OCI-LY1 (cell line): ENCODE measurements around the gene FTO.

ENCODE experiments used
- H2AFZ ChIP-seq: fragments of 200-600 bp; sonication (generic), shearing (Covaris generic); 2 replicates; pipeline ENCODE4 v1.6.0; 2014; ENCODE audit warnings: antibody characterized with exemption, mild to moderate bottlenecking, low read length
- H3F3A ChIP-seq: fragments of 200-600 bp; sonication (generic), shearing (Covaris generic); 2 replicates; pipeline ENCODE4 v1.6.0; 2014; ENCODE audit warnings: mild to moderate bottlenecking, antibody characterized with exemption, low read length, moderate library complexity; ENCODE audit not compliant: insufficient read depth
- H3K27ac ChIP-seq: fragments of 200-600 bp; sonication (generic); 2 replicates; pipeline ENCODE4 v1.5.1; 2014; ENCODE audit warnings: low read length, mixed run types, mild to moderate bottlenecking, low read depth; ENCODE audit not compliant: poor library complexity, severe bottlenecking
- H3K27me3 ChIP-seq: fragments of 200-600 bp; sonication (generic); 2 replicates; pipeline ENCODE4 v1.6.0; 2014; ENCODE audit warnings: antibody characterized with exemption, mild to moderate bottlenecking, low read length, moderate library complexity; ENCODE audit not compliant: insufficient read depth
- H3K36me3 ChIP-seq: fragments of 200-600 bp; sonication (generic); 2 replicates; pipeline ENCODE4 v1.6.1; 2014; ENCODE audit warnings: mild to moderate bottlenecking, antibody characterized with exemption, low read length, moderate library complexity, mixed read lengths; ENCODE audit not compliant: insufficient read depth
- H3K4me1 ChIP-seq: fragments of 200-600 bp; sonication (generic); 2 replicates; pipeline ENCODE4 v1.5.1; 2014; ENCODE audit warnings: mild to moderate bottlenecking, low read length, moderate library complexity; ENCODE audit not compliant: insufficient read depth, severe bottlenecking
- H3K4me2 ChIP-seq: fragments of 200-600 bp; sonication (generic), shearing (Covaris generic); 2 replicates; pipeline ENCODE4 v1.6.1; 2014; ENCODE audit warnings: low read length
- H3K4me3 ChIP-seq: fragments of 200-600 bp; sonication (generic); 2 replicates; pipeline ENCODE4 v1.5.1; 2014; ENCODE audit warnings: low read length, low read depth, mild to moderate bottlenecking, mixed read lengths; ENCODE audit not compliant: poor library complexity, severe bottlenecking
- H3K79me2 ChIP-seq: fragments of 200-600 bp; shearing (Covaris generic); 2 replicates; pipeline ENCODE4 v1.6.1; 2016; ENCODE audit warnings: mixed run types, low read length, mixed read lengths; ENCODE audit not compliant: insufficient read depth
- H3K9ac ChIP-seq: fragments of 200-600 bp; sonication (generic), shearing (Covaris generic); 2 replicates; pipeline ENCODE4 v1.6.1; 2014; ENCODE audit warnings: mild to moderate bottlenecking, low read length, mixed read lengths
- H3K9me2 ChIP-seq: fragments of 200-600 bp; sonication (generic), shearing (Covaris generic); 2 replicates; pipeline ENCODE4 v1.6.1; 2014; ENCODE audit warnings: low read depth, mild to moderate bottlenecking, low read length, mixed read lengths
- H3K9me3 ChIP-seq: fragments of 200-600 bp; shearing (Covaris generic); 2 replicates; pipeline ENCODE4 v1.6.1; 2014; ENCODE audit warnings: low read length, mixed read lengths
- H4K20me1 ChIP-seq: fragments of 200-600 bp; sonication (generic), shearing (Covaris generic); 2 replicates; pipeline ENCODE4 v1.6.0; 2016; ENCODE audit warnings: mild to moderate bottlenecking, low read length; ENCODE audit not compliant: insufficient read depth
- EZH2 ChIP-seq: fragments of 200-600 bp; sonication (generic), shearing (Covaris generic); IDR thresholded peaks from 2 replicates; pipeline ENCODE4 v1.8.0; 2017; ENCODE audit warnings: borderline replicate concordance, mixed run types, mild to moderate bottlenecking, antibody characterized with exemption, low read length, moderate library complexity, mixed read lengths
- TF ChIP-seq, protein P1 (sequence below): fragments of 200-600 bp; sonication (generic), shearing (Covaris generic); IDR thresholded peaks from 2 replicates; pipeline ENCODE4 v1.5.1; 2017; ENCODE audit warnings: mild to moderate bottlenecking, antibody characterized with exemption, low read length, moderate library complexity, mixed read lengths

FTO gene

DNA sequence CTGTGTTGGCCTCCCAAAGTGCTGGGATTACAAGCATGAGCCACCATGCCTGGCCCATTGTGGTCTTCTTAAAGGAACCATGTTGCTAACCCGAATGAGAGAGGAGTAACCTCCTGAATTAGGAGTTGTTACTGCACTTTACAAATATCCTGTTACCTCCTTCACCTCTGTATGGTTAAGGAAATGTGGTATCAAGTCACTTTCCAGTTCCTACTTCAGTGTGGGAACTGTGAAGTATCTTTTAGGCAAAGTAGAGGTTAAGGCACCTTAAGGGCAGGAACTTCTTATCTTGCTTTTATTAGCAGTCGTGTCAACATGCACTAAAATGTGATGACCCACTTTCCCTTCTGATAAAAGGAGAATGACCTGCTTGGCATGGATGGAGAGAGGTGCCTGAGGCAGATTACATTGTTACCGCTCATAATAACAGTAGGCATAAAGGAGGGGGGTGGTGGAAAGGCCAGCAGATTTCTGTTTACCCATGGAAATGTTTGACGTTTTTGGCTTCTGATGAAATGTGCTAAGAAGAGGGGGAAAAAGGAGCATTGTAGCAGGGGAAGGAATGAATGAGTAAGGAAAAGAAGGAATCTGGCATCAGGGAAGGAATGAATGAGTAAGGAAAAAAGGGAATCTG lies 28.5 kb downstream of the FTO start:
- H3K27ac ChIP-seq, result no peak overlapping the region

DNA sequence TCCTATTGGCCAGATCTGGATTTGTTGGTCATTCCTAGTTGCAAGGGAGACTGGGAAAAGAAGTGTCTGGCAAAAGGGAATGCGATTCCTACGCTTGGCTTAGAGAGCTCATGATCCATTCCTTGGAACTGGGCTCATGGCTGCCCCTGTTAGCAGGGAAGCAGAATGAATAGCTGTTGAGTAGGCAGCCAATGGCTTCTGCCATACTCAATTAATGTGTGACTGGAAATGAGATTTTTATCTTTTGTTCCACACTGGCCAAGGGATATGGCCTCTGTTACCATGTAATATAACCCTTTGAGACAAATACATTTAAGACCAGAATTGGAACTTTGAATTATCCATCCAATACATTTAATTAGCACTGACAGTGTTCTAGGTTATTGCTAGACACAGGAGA lies 31.0 kb downstream of the FTO start:
- Histone ChIP-seq H3K9me2 (no peaks in the 10 kb centered on the region), H2AFZ (no peak overlapping the region), H3K9me3 (no peaks in the 10 kb centered on the region), H3F3A (no peaks in the 10 kb centered on the region), H3K4me2 (no peak overlapping the region), H4K20me1 (no peaks in the 10 kb centered on the region), H3K79me2 (no peaks in the 10 kb centered on the region), H3K9ac (no peak overlapping the region), H3K27me3 (no peaks in the 10 kb centered on the region), H3K36me3 (no peaks in the 10 kb centered on the region), H3K4me1 (no peaks in the 10 kb centered on the region), H3K4me3 (no peak overlapping the region), H3K27ac (no peak overlapping the region)
- TF ChIP-seq EZH2, result no peak
- TF ChIP-seq, protein P1, sequence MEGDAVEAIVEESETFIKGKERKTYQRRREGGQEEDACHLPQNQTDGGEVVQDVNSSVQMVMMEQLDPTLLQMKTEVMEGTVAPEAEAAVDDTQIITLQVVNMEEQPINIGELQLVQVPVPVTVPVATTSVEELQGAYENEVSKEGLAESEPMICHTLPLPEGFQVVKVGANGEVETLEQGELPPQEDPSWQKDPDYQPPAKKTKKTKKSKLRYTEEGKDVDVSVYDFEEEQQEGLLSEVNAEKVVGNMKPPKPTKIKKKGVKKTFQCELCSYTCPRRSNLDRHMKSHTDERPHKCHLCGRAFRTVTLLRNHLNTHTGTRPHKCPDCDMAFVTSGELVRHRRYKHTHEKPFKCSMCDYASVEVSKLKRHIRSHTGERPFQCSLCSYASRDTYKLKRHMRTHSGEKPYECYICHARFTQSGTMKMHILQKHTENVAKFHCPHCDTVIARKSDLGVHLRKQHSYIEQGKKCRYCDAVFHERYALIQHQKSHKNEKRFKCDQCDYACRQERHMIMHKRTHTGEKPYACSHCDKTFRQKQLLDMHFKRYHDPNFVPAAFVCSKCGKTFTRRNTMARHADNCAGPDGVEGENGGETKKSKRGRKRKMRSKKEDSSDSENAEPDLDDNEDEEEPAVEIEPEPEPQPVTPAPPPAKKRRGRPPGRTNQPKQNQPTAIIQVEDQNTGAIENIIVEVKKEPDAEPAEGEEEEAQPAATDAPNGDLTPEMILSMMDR, result no peak

More for the DNA sequence above, 28.5 kb downstream of the FTO start:
- no peak for TF ChIP-seq EZH2
- TF ChIP-seq, protein P1, result no peak
- Histone ChIP-seq H3K79me2 (no peaks in the 10 kb centered on the region; the same call in 1 of the 2 replicates), H4K20me1 (no peaks in the 10 kb centered on the region), H3K4me2 (no peak overlapping the region), H3K9ac (no peak overlapping the region), H3K4me3 (no peak overlapping the region), H3K27me3 (no peaks in the 10 kb centered on the region), H3K36me3 (no peaks in the 10 kb centered on the region), H3K9me3 (no peaks in the 10 kb centered on the region), H3K9me2 (no peaks in the 10 kb centered on the region), H3K4me1 (no peaks in the 10 kb centered on the region), H3F3A (no peaks in the 10 kb centered on the region), H2AFZ (no peak overlapping the region)

DNA sequence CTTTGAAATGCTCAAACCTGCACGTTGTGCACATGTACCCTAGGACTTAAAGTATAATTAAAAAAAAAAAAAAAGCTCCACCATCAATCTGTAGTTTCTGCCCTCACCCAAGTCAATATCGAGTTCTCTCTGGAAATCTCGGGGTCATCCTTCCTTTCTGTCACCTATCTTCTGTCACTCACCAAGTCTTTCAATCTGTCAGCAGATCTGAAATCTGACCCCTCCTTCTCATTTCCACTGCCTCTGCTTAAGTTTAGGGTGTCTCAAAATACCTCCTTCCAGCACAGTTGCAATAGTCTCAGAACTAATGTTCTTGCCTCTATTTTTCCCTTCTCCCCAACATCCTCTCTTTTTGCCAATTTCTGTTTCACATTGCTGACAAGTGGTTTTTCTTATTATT lies 32.3 kb downstream of the FTO start:
- Histone ChIP-seq H3K27ac (no peak overlapping the region), H4K20me1 (no peaks in the 10 kb centered on the region), H3K4me3 (no peak overlapping the region), H2AFZ (no peak overlapping the region), H3K4me2 (no peak overlapping the region), H3F3A (no peaks in the 10 kb centered on the region), H3K79me2 (no peaks in the 10 kb centered on the region), H3K9ac (no peak overlapping the region), H3K9me3 (no peaks in the 10 kb centered on the region), H3K27me3 (no peaks in the 10 kb centered on the region), H3K36me3 (no peaks in the 10 kb centered on the region), H3K9me2 (no peaks in the 10 kb centered on the region), H3K4me1 (no peaks in the 10 kb centered on the region)
- TF ChIP-seq EZH2, result no peak
- TF ChIP-seq, protein P1, result no peak
